HFFc6 (cell line): ENCODE results near the gene SMIM27. TPM values are rescaled to one million over a fixed set of nuclear protein-coding genes. Genes with fewer than 3 reads are reported as not detected.

Experiments
- DNase-seq: peaks from one replicate; pipeline ENCODE4 v3.0.0-alpha.2; 2018
- H3K27ac Mint-ChIP-seq: 2 replicates; pipeline ENCODE4 v1.8.0; 2020; ENCODE audit warnings: mild to moderate bottlenecking, mixed read lengths
- H3K27me3 Mint-ChIP-seq: 2 replicates; pipeline ENCODE4 v1.8.0; 2021; ENCODE audit warnings: mild to moderate bottlenecking, moderate library complexity, mixed read lengths; ENCODE audit not compliant: insufficient read depth
- H3K36me3 Mint-ChIP-seq: 2 replicates; pipeline ENCODE4 v1.8.0; 2021; ENCODE audit warnings: low read depth, mixed read lengths
- H3K4me1 Mint-ChIP-seq: 2 replicates; pipeline ENCODE4 v1.8.0; 2020; ENCODE audit warnings: low read depth, mixed read lengths
- H3K4me3 Mint-ChIP-seq: 2 replicates; pipeline ENCODE4 v1.8.0; 2020; ENCODE audit warnings: mild to moderate bottlenecking, moderate library complexity, mixed read lengths
- H3K9me3 Mint-ChIP-seq: 2 replicates; pipeline ENCODE4 v1.8.0; 2020; ENCODE audit warnings: mild to moderate bottlenecking, mixed read lengths
- total RNA-seq, 6 experiments: library from RNA; stranded (reverse); fragmentation: NEBNext Ultra II Directional; extraction: Animal tissue kit (Norgen Biotek cat#: 25700); gene quantifications; 2 replicates in 1 of 6; 3 replicates in 5 of 6; pipeline ENCODE4 v1.2.3, GENCODE V29; 2021
- TF ChIP-seq, protein P1 (sequence below): fragments of 200-600 bp; sonication (generic); IDR thresholded peaks from 2 replicates; pipeline ENCODE4 v1.5.0; 2021; ENCODE audit warnings: antibody characterized with exemption, mild to moderate bottlenecking

SMIM27 gene
- total RNA-seq, 6 experiments from 2014 or later: 11.4 to 16.8 (median 14.0) TPM

GRCh38 chr9:32577316-32577715, 25.2 kb downstream of the SMIM27 start:
- Mint-ChIP-seq H3K4me3 (no peak overlapping the region), H3K27ac (no peak overlapping the region), H3K9me3 (no peaks in the 10 kb centered on the region), H3K36me3 (no peaks in the 10 kb centered on the region; the same call in 1 of the 2 replicates), H3K27me3 (peaks cover 4% of the 10 kb centered on the region; the same call in 1 of the 2 replicates), H3K4me1 (peaks cover 37% of the 10 kb centered on the region)
- DNase-seq: no peak
- TF ChIP-seq, protein P1, sequence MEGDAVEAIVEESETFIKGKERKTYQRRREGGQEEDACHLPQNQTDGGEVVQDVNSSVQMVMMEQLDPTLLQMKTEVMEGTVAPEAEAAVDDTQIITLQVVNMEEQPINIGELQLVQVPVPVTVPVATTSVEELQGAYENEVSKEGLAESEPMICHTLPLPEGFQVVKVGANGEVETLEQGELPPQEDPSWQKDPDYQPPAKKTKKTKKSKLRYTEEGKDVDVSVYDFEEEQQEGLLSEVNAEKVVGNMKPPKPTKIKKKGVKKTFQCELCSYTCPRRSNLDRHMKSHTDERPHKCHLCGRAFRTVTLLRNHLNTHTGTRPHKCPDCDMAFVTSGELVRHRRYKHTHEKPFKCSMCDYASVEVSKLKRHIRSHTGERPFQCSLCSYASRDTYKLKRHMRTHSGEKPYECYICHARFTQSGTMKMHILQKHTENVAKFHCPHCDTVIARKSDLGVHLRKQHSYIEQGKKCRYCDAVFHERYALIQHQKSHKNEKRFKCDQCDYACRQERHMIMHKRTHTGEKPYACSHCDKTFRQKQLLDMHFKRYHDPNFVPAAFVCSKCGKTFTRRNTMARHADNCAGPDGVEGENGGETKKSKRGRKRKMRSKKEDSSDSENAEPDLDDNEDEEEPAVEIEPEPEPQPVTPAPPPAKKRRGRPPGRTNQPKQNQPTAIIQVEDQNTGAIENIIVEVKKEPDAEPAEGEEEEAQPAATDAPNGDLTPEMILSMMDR: no peak

DNA sequence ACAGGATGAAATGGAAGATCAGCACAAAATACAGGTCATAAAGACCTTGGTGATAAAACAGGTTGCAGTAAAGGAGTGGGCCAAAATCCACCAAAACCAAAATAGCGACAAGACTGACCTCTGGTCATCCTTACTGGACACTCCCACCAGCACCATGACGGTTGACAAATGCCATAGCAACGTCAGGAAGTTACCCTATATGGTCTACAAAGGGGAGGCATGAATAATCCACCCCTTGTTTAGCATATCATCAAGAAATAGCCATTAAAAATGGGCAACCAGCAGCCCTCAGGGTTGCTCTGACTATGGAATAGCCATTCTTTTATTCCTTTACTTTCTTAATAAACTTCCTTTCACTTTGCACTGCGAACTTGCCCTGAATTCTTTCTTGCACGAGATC, 26.8 kb downstream of the SMIM27 start:
- no peak for DNase-seq
- Mint-ChIP-seq H3K4me3 (peak overlapping the region; percentile 22; the same call in 1 of the 2 replicates), H3K4me1 (peaks cover 26% of the 10 kb centered on the region), H3K36me3 (no peaks in the 10 kb centered on the region), H3K27ac (no peak overlapping the region), H3K9me3 (no peaks in the 10 kb centered on the region), H3K27me3 (peaks cover 4% of the 10 kb centered on the region; the same call in 1 of the 2 replicates)
- TF ChIP-seq, protein P1: no peak

DNA sequence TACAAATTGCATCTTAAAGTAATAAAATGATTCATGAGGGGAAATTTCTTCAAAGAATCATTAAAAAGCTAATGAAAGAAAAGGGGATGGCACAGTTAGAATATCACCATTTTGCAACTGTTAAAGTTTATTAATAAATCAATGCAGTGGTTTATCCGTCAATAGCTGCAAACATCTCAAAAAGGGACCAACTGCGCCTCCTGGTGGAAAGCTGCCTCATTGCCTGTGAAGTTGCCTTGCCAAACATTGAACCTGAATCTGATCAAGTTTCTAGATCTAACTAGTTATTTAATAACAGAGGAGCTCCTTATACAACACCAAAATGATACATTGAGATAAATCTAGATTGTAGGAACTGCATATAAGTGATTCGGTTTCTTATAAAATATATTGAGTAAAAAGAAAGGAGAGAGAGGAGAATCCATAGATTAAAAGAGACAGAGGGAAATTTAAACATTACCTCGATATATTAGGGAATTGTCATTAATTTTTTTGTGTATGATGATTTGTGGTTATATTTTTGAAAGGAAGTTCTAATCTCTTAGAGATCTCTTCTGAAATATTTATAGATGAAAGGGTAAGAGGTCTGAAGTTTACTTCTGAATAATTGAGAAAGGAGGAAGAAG, 27.7 kb downstream of the SMIM27 start:
- H3K9me3 Mint-ChIP-seq: no peaks in the 10 kb centered on the region
- no peak overlapping the region for H3K27ac Mint-ChIP-seq
- DNase-seq: peak; percentile 40
- TF ChIP-seq, protein P1: peak; percentile 97
- H3K36me3 Mint-ChIP-seq: no peaks in the 10 kb centered on the region
- H3K27me3 Mint-ChIP-seq: peaks cover 4% of the 10 kb centered on the region; the same call in 1 of the 2 replicates
- peaks cover 29% of the 10 kb centered on the region for H3K4me1 Mint-ChIP-seq
- peak overlapping the region; percentile 22; the same call in 1 of the 2 replicates for H3K4me3 Mint-ChIP-seq

- Mint-ChIP-seq H3K27ac (no peak overlapping the region), H3K4me3 (0 out of 2 replicates have a peak overlapping the region, but pooled peaks have one; percentile 16), H3K9me3 (no peaks in the 10 kb centered on the region), H3K4me1 (peaks cover 36% of the 10 kb centered on the region), H3K36me3 (no peaks in the 10 kb centered on the region), H3K27me3 (peaks cover 9% of the 10 kb centered on the region)
- no peak for DNase-seq
- TF ChIP-seq, protein P1: no peak
These were observed 28.6 kb downstream of the SMIM27 start for GRCh38 chr9:32580631-32581300.

- Mint-ChIP-seq H3K9me3 (no peaks in the 10 kb centered on the region), H3K4me1 (peaks cover 36% of the 10 kb centered on the region), H3K4me3 (no peak overlapping the region), H3K36me3 (no peaks in the 10 kb centered on the region), H3K27ac (no peak overlapping the region), H3K27me3 (peaks cover 9% of the 10 kb centered on the region)
- TF ChIP-seq, protein P1: peak; percentile 83
- DNase-seq: peak; percentile 51
These were observed 29.5 kb downstream of the SMIM27 start for GRCh38 chr9:32581512-32582143.
